ENCODE measurements around the gene SPOUT1.
"Not testable (repeated sequence)": the region's sequence is repeated elsewhere in the genome, so short reads cannot be mapped to it uniquely, and the experiment has no call there.

SPOUT1 gene, protein sequence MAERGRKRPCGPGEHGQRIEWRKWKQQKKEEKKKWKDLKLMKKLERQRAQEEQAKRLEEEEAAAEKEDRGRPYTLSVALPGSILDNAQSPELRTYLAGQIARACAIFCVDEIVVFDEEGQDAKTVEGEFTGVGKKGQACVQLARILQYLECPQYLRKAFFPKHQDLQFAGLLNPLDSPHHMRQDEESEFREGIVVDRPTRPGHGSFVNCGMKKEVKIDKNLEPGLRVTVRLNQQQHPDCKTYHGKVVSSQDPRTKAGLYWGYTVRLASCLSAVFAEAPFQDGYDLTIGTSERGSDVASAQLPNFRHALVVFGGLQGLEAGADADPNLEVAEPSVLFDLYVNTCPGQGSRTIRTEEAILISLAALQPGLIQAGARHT

DNA sequence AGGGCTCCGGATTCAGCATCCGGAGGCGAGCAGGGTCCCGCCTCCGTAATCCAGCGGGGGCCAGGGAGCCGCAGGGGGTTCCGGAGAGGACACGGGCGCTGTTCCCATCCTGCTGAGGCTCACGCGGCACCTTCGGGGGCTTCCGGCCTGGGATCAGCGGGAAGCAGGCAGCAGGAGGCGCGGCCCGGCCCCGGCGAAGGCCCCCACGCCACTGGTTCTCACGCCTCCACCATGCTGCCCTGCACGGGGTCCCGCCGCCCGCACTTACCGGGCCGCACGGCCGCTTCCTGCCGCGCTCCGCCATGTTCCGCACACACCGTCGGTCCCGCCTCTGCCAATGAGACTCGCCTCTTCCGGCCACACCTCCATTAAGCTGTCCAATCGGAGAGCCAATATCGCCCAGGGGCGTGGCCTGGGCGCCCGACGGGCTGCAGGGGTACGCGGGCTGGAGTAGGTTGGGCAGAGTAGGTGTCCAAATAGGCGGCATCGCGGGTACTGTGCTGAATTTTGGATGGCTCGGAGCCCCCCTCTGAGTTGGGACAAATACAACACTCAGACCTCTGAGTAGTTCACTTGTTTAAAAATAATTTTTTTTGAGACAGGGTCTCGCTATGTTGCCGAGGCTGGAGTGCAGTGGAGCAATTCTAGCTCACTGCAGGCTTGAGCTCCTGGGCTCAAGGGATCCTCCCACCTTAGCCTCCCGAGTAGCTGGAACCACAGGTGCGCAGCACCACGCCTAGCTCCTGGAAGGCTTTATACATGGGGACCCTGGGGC lies at the start of gene SPOUT1:
Gene SPOUT1 (minus strand): TSS at position 318 of the 775 bp plus-strand sequence. CDS start 14 bp downstream, at position 304.
- peak; percentile 17 for DNase-seq

DNA sequence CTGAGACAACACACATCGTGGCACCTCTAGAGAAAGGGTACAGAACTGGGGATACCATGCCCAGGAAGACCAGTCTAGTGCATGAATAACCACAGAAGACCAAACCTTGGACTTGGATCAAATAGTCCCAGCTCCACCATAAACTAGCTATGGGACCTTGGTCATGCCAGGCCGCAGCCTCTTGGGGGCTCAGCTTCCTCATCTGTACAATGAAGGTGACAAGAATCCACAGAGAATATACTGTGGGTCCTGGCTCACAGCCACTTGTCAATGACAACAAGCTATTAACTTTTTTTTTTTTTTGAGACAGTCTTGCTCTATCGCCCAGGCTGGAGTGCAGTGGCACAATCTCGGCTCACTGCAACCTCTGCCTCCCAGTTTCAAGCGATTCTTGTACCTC lies 48.3 kb upstream of the SPOUT1 start:
- no peak for DNase-seq

DNA sequence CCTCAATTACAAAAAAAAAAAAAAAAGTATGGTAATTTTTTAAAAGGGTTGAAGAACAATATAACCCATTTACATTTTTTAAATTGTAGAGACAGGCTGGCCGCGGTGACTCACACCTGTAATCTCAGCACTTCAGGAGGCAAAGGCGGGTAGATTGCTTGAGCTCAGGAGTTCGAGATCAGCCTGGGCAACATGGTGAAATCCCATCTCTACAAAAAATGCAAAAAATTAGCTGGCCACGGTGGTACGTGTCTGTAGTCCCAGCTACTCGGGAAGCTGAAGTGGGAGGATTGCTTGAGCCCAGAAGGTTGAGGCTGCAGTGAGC lies 41.3 kb upstream of the SPOUT1 start:
- not testable (repeated sequence) for DNase-seq

GRCh38 chr9:128870128-128870940 lies 40.7 kb upstream of the SPOUT1 start:
- DNase-seq = no peak

DNA sequence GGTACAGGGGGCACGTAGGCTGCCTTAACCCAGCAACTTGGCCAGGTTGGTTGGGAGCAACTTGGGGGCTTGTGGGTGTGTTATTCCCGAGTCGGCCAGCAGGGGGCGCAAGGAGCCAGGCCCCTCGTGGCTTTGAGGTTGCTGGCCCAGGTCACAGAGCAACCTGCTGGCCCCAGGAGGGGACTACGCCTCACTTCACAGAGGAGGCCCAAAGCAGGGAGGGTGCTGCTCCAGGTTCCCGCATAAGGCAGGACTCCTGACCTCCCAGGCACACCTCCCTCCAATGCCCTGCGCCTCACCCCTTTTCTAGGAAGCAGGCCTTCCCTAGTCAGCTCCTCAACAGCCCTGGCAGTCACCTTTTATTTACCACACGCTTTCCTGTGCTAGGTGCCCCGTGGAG lies 34.1 kb upstream of the SPOUT1 start:
- no peak for DNase-seq

- no peak for DNase-seq
Observed at GRCh38 chr9:128862401-128862851, 32.8 kb upstream of the SPOUT1 start.

DNA sequence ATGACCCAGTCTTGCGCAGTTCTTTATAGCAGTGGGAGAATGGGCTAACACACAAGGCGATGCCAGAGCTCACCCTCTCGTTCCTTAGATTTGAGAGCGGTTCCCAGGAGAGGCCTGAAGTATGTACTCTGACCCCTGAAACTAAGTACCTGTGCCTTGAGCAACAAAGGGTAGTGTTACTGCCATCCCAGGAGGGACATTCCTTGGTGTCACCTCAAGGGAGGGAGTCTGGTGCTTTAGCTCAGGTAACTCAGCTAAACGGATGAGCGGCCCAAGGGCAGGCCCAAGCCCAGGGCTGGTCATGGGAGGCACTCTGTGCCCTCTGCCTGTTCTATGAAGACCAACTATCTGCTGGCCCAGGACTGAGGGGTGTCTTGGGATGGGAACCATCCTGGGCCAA lies 31.9 kb upstream of the SPOUT1 start:
- DNase-seq = no peak

GRCh38 chr9:128860937-128861336 lies 31.3 kb upstream of the SPOUT1 start:
- no peak for DNase-seq

- not testable (repeated sequence) for DNase-seq
Observed at GRCh38 chr9:128858476-128858875, 28.9 kb upstream of the SPOUT1 start.

- not testable (repeated sequence) for DNase-seq
Observed at GRCh38 chr9:128854454-128854853, 24.9 kb upstream of the SPOUT1 start.

- not testable (repeated sequence) for DNase-seq
Observed at GRCh38 chr9:128852646-128853045, 23.1 kb upstream of the SPOUT1 start.

- not testable (repeated sequence) for DNase-seq
Observed at GRCh38 chr9:128851779-128852600, 22.4 kb upstream of the SPOUT1 start.

- not testable (repeated sequence) for DNase-seq
Observed at GRCh38 chr9:128851024-128851423, 21.4 kb upstream of the SPOUT1 start.

DNA sequence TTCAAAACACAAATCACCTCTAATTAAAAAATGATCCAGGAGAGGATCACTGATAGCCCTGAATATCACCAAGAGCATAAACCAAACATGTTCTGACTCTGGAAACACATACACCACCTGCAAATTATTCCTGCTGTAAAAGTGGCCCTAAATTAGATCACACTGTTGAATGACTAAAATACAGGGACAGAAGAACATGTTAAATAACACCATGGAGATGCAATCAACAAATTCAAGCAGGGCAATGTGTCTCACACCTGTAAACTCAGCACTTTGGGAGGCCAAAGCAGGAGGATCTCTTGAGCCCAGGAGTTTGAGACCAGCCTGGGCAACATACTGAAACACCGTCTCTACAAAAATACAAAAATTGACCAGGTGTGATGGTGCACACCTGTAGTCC lies 18.2 kb upstream of the SPOUT1 start:
- no peak for DNase-seq

DNA sequence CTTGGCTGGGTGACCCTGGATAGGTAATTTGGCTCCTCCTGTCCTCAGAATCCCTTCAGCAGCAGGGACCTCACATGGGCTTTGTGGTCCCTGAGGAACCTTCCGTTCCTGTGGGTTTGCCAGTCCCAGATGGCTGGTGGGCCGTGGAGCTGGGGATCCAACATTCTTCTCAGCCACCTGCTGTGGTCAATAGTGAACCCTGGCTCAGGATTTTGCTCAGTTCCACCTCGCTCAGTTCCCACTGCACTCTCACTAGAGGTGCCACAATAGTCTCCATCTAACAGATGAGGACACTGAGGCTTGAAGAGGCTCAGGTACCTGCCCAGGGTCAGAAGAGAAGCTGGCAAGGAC lies 17.1 kb upstream of the SPOUT1 start:
- DNase-seq = no peak

DNA sequence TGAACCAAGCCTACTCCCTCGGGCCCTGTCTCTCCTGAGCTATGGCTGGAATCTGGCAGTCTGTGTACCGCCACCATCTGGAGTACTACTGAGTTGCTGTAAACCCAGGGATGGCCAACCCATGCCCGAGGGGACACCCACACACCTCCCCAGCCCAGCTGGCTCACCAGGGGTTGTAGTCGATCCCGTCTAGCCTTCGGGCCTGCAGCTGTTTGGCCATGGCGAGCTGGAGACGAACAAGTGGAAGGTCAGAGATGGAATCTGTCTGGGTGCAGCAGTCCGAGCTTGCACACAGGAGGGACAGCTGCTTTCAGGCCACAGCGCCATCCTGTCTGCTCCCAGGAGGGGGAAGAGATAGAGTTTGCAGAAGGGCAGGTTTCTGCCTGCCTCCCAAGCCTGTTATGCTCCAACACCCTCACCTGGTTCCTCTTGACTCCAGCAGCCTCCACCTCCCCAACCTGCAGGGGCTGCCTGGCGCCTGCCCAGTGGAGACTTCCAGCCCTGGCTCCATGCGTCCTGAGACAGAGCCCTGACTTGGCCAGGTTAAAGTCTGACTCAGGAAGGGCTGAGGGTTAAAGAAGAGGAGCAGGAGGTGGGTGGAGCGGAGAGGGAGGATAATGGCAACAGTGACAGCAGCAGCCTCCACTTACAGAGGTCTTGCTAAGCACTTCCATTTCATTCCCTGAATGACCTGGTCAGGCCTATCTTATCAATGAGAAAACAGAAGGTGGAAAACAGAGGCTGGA lies 15.8 kb upstream of the SPOUT1 start:
- peak; percentile 9 for DNase-seq

DNA sequence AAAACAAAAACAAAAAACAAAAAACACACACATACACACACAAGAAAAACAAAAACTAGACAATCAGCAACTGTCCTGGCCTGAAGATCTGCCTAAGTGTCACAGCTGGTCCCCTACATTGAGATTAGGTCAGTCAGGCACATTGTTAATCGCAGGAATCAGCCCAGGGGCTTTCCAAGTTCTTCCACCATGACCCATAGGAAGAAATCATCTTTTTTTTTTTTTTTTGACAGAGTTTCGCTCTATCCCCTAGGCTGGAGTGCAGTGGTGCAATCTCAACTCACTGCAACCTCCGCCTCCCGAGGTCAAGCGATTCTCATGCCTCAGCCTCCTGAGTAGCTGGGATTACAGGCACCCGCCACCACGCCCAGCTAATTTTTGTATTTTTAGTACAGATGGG lies 13.6 kb upstream of the SPOUT1 start:
- not testable (repeated sequence) for DNase-seq

- no peak for DNase-seq
Observed at GRCh38 chr9:128841694-128842492, 12.3 kb upstream of the SPOUT1 start.

DNA sequence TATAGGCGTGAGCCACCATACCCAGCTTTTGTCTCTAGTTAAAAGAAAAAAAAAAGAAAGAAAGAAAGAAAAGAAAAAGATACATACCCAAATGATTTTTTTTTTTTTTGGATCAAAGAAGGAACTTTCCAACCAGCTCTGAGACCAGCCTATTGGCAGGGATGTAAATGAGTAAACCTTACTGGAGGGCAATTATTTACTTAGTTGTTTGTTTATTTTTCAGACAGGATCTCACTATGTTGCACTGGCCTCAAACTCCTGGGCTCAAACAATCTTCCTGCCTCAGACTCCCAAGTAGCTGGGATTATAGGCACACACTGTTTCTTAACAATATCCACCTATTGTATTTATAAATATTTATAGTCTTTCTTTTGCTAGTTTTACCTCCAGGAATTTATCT lies 10.9 kb upstream of the SPOUT1 start:
- DNase-seq = no peak

DNA sequence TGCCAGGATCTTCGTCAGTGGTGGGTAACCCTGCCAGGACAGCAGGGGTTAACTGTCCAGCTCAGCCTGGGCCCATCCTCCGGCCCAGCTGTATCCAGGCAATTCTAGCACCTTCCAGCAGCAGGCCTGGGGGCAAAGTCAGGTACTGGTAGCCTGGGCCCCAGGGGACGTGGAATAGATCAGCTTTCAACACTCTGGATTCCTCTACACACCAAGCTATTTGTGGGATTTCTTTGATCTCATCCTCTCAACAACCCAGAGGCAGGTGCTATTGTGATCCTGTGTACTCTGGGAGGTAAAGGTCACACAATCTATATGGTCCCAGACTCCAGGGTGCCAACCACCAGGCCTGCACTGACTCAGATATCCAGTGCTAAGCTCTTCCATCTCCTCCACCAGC lies 8.7 kb upstream of the SPOUT1 start:
- DNase-seq = no peak
